ENCODE measurements around the gene TRMT61A.

- TF ChIP-seq POLR2A (IDR thresholded peaks at IDR 0.05; ENCODE audit: low read depth, low read length) (no peak), POLR2AphosphoS5 (IDR thresholded peaks at IDR 0.05; ENCODE audit: low read depth, low read length) (no peak), TAF1 (IDR thresholded peaks at IDR 0.05; ENCODE audit: borderline replicate concordance, low read depth, low read length) (no peak)
Measured at GRCh38 chr14:103528146-103528586, 830 bp upstream of the TRMT61A start.

Measured in GM12892 (cell line).